ENCODE measurements around the gene KCNMA1. TPM values are rescaled to one million over a fixed set of nuclear protein-coding genes. Genes with fewer than 3 reads are reported as not detected.

KCNMA1 gene
- total RNA-seq, 1 donor from 2014 or later = 2.5 TPM

DNA sequence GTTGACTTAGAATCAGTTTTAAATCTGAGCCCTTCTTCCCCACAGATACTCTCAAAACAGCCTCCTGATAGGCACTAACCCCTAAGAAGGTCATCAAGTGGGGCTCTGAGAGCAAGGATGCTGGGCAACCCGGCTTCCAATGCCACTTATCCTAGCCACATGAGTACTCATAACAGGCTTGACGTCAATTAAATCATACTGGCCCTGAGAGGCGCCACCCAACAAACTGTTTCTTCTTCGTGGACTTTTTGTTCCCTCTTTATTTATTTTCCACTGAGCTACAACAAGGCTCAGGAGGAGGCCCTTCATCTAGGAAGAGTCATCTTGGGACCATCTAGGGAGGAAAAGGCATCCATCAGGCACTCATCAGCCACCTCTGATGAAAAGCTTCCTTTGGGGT lies 255.9 kb downstream of the KCNMA1 start:
- intact Hi-C loops (cut with micrococcal nuclease) = no loop called here
- DNase-seq = no peak
- no peak for ATAC-seq

- no peak for ATAC-seq
- no peak for DNase-seq
- intact Hi-C loops (cut with micrococcal nuclease) = no loop called here
Observed at GRCh38 chr10:77380723-77381122, 256.9 kb downstream of the KCNMA1 start.

GRCh38 chr10:77380191-77380590 lies 257.4 kb downstream of the KCNMA1 start:
- no peak for DNase-seq
- intact Hi-C loops (cut with micrococcal nuclease) = no loop called here
- ATAC-seq = no peak

DNA sequence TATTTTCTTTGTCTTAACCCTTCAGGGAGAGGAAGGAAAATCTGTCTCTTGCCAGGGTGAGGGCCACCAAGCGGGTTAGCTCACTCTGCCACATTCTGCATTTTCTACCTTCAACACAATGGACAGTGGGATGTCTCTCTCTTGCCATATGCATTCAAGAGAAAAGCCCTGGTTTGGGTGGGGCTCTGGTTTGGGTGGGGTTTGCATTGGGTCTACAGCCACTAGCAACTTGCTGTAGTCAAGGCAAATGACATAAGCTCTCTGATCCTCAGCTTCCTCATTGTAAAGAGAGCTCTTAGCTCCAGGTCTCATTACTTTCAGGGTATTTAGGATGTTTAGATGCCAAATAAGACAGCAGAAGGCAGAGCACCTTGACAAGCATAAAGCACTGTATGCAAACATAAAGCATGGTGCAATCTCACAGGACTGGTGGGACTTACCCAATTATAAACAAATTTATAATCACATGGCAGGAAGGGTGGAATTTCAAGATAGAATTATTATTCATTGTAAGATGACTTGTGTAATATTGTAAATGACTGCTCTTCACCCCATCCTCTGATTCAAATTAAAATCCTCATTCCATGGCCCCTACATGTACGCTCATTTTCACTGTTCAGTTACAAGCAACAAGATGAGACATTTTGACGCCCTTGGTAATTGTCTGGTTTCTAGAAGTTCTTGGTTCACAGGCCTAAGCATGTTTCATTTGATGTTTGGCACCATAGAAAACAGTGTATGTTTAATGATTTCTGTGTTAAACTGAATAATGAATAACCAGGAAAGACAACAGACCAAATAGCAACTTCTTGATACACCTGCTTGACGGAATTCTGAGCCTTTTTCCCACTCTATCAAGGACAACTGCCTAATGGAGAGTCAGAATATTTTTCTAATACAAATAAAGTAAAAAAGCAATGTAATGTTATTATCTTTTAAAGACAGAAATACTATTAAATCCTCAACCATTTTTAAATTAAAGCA lies 258.9 kb downstream of the KCNMA1 start:
- ATAC-seq (no peak), DNase-seq (no peak)
- intact Hi-C loops (cut with micrococcal nuclease) = no loop called here

GRCh38 chr10:77377678-77378352 lies 259.8 kb downstream of the KCNMA1 start:
- ATAC-seq = no peak
- intact Hi-C loops (cut with micrococcal nuclease) = no loop called here
- no peak for DNase-seq

DNA sequence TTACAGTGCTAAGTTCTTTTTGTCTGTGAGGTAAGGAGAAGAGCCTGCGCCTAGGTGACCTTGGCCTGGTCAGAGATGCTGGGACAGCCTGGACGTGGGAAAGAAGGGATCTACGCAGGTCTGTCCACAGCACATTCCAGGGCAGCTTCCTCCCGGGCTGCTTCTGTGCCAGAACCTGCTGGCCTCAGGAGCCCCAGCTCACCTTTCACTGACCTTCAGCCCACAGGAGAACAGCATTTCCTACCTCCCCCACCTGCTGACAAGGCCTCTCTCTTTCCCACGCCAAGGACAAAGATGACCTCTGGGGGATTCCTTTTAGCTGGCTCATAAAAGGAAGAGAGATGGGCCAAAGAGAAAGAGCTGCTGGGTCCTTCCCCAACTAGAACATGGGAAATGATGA lies 260.6 kb downstream of the KCNMA1 start:
- ATAC-seq = no peak
- intact Hi-C loops (cut with micrococcal nuclease) = no loop called here
- no peak for DNase-seq

- intact Hi-C loops (cut with micrococcal nuclease) = no loop called here
- DNase-seq (no peak), ATAC-seq (no peak)
Observed at GRCh38 chr10:77374189-77374656, 263.4 kb downstream of the KCNMA1 start.

DNA sequence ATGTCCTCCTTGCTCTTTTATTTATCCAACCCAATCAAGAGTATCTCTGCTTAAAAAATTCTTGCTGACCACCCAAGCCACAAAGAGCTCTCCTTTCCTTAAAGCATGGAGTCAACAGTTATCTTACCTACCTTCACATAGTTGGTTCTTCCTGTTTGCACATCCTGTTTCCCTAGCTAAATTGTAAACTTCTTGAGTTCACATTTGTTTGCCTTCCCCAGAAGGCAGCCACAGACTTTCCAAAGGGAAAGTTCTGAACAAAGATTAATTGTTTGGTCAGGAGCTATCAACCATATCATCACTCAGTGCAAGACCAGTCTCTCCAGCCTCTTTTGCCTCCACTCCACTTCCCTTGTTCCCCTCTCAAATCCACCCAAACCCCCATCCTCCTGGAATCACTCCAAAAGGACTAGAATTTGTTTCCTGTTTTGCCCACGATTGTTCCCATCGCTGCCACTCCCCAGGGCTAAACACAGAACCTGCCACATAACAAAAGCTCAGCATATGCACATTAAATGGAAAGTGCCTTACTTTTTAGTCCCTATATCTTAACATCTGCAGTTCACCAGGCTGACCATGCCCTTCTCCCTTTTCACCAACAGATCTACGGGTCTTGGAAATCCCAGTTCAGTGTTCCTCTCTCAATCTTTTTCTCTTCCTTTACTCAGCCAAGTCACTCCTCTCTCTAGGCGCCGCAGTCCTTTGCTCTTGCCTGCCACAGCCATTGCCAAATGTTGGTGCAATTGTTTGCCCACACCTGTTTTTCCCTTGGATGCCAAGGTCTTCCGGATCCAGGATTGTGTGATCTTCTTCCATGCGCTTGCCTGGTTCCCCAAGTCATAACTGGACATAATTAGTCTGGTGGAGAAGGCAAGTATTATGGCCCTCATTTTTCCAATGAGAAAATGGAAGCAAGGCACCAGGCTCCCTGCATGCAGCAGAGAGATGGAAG lies 265.5 kb downstream of the KCNMA1 start:
- DNase-seq (no peak), ATAC-seq (no peak)
- intact Hi-C loops (cut with micrococcal nuclease) = no loop called here

GRCh38 chr10:77371421-77371820 lies 266.2 kb downstream of the KCNMA1 start:
- DNase-seq (no peak), ATAC-seq (no peak)
- intact Hi-C loops (cut with micrococcal nuclease) = no loop called here

- no peak for ATAC-seq
- intact Hi-C loops (cut with micrococcal nuclease) = no loop called here
- DNase-seq = no peak
Observed at GRCh38 chr10:77368006-77368405, 269.6 kb downstream of the KCNMA1 start.

DNA sequence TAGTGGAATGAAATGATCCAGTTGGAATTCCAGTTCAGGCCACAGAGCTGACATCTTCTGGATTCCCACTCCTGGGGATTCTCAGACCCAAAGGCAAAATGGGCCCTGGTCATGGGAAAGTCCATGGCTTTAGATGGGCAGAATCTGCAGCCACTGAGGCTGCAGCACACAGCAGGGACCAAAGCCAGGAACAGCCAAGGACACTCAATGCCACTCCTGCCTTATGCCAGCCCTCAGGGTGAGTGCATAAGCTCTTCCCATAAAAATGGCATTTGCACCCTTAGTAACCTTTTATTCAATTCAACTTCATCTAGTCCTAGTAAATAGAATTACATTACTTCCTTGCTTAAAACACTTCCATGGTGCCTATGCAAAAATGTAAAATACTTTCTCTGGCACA lies 274.4 kb downstream of the KCNMA1 start:
- intact Hi-C loops (cut with micrococcal nuclease) = no loop called here
- ATAC-seq (no peak), DNase-seq (no peak)

DNA sequence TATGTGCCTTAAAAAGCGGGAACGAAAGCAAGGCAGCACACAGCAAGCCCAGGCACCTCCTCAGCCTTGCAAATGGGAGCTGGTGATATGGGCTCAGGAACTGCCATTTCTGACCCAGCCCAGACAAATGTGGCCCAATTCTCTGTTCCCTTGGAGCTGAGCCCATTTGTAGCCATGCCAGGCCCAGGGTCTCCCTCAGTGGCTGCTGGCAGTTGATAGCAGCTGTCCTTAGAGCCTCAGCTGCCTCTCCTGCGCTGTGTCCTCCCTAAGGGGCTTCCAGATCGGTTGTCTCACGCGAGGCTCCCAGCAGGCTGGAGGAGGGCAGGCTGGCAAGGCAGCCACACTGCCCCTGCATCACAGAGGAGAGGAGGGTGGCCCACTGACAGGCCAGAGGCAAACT lies 275.8 kb downstream of the KCNMA1 start:
- DNase-seq = no peak
- intact Hi-C loops (cut with micrococcal nuclease) = no loop called here

DNA sequence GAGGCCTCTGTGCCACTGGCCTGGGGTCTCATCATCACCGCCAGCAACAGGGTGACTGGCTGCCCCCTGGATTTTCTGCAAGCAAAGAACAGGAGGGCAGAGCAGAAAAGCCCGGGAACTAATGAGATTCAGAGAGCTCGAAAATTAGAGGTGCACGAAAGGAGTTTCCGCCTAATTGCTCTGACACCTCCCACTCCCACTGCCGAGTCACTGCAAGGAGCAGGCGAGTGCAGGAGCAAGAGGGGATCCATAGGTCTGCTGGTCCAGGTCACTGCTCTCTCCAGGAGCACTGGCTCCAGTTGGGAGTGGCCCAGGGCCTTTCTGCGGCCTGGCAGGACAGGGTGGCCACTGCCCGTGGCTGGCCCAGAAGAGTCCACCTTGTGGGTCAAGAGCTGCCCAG lies 276.2 kb downstream of the KCNMA1 start:
- ATAC-seq (no peak), DNase-seq (no peak)
- intact Hi-C loops (cut with micrococcal nuclease) = no loop called here

More for the DNA sequence above, 275.8 kb downstream of the KCNMA1 start:
- no peak for ATAC-seq

DNA sequence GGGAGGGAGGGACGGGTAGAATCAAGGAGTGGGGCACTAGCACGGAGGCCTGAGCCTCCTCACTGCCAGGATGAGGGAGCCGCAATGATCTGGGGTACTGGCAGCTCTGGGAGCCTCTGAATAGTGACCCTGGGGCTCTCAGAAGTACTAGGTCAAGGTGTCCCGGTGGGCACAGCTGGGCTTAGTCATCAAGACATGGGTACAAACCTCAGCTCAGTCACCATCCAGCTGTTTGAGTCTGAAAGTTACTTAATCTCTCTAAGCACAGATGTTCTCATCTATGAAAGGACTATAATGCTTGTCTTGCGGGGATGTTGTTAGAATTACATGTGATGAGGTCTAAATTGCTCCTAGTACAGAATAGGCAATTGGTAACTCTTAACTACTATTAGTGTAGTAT lies 276.8 kb downstream of the KCNMA1 start:
- DNase-seq (no peak), ATAC-seq (no peak)
- intact Hi-C loops (cut with micrococcal nuclease) = no loop called here

- ATAC-seq (no peak), DNase-seq (no peak)
- intact Hi-C loops (cut with micrococcal nuclease) = no loop called here
Observed at GRCh38 chr10:77359950-77360520, 277.6 kb downstream of the KCNMA1 start.

DNA sequence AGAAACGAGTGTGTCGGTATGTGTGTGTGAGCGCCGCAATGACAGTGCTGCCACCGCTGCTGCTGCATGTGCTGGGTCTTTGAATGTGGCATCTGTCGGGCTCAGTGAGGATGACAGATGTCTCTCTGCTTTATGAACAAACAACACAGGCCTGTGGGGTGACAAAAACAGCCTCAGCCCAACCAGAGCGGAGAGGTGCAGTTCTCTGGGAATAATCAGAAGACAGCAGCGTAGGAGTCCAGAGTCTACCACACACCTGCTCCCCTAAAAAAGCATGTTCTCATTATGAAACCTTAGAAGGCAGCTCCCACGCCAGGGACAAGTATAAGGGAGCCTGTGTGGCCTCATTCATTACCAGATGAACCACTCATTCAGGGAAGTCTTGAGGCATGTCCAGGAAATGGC lies 278.3 kb downstream of the KCNMA1 start:
- intact Hi-C loops (cut with micrococcal nuclease) = no loop called here
- ATAC-seq = no peak

GRCh38 chr10:77358656-77359055 lies 279.0 kb downstream of the KCNMA1 start:
- DNase-seq (no peak), ATAC-seq (no peak)
- intact Hi-C loops (cut with micrococcal nuclease) = no loop called here

More for the DNA sequence above, 278.3 kb downstream of the KCNMA1 start:
- DNase-seq = no peak

- ATAC-seq (no peak), DNase-seq (no peak)
- intact Hi-C loops (cut with micrococcal nuclease) = no loop called here
Observed at GRCh38 chr10:77357611-77358310, 279.8 kb downstream of the KCNMA1 start.
